Inflammatory macrophage treated with lipopolysaccharide for 1 hour (primary cell): ENCODE measurements around the gene PI16.

Experiments used
- DNase-seq, 2 donors: peaks; one replicate each; pipeline ENCODE4 v3.0.0-alpha.2; 2020 to 2022

PI16 gene, protein sequence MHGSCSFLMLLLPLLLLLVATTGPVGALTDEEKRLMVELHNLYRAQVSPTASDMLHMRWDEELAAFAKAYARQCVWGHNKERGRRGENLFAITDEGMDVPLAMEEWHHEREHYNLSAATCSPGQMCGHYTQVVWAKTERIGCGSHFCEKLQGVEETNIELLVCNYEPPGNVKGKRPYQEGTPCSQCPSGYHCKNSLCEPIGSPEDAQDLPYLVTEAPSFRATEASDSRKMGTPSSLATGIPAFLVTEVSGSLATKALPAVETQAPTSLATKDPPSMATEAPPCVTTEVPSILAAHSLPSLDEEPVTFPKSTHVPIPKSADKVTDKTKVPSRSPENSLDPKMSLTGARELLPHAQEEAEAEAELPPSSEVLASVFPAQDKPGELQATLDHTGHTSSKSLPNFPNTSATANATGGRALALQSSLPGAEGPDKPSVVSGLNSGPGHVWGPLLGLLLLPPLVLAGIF

DNA sequence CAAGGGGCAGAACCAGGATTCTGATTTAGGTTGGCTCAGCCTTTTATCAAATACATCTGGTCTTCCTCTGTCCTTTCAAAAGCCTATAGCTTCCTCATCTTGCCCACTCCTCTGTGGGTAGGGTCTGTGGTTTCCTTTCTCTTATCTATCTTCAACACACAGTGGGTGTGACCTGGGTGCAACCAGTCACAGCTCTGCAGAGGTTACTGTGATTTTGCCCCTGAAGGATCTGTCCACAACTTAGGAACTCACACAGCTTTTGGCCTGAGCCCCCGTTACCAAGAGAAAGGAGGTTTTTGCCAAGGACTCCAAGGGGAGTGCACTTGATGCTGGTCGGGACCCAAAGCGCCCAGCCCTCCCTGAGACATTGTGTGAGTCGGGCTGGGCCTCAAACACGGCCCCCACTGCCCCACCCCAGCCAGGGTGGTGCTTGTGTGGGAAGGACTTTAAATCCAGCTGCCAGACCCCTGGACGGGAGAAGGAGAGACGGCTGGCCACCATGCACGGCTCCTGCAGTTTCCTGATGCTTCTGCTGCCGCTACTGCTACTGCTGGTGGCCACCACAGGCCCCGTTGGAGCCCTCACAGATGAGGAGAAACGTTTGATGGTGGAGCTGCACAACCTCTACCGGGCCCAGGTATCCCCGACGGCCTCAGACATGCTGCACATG, at the start of gene PI16:
Gene PI16 (plus strand): TSS at position 477 of the 670 bp plus-strand sequence. CDS start 23 bp downstream, at position 500.
- DNase-seq, result no peak

DNA sequence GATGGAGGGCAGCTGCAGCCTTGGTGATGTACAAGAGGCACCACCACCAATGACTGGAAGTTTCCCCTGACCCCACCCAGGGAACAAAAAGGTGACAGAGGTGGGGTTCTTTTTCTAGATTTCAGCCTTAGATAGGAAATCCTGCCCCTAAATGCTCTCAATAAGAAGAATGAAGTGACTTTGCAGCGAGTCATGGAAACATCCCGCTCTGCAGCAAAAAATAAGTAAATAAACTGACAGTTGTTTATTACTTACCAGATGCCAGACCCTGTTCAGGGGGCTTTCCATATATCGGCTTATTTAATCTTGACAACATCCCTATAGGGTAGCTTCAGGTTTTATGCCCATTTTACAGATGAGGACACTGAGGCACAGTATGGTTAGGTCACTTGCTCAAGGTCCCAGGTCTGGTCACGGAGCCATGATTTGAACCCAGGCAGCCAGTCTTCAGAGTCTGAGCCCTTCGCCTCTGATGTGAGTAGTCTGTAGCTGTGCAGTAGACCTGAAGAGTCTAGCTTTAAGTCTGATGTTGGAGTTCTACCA, 49.6 kb upstream of the PI16 start:
- DNase-seq, result no peak

DNA sequence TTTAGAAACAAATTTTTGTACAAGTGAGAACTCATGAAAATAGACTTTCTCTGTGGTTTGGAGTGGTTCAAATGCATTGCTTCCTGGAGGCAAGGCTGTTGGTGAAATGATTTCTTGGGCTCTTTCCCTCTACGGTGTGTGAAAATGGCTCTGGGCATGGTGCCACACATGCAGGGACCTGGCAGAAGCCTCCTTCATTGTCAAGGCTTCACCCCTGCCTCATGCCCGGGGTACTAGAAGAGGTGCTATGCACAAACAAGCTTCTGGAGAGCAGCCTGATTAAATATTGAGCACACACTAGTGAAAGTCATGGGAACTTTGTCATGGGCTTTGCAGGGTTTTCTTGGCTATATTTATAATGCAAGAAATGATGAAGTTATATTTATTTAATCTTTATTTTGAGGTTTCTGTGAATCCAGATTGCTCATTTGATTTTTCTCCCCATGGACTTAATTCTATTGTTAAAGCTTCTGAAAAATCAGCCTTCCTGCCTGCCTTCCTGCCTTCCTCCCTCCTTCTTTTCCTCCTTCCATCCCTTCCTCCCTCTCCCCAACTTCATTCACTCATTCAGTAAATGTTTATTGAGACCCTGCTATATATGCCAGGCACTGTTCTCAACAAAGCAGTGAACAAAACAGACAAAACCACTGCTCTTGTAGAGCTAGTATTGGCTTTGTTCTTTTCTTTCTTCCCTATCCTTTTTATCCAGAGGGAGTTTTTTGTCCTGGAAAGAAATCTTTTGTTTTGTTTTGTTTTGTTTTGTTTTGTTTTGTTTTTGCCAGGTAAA, 47.8 kb upstream of the PI16 start:
- DNase-seq, result no peak

DNA sequence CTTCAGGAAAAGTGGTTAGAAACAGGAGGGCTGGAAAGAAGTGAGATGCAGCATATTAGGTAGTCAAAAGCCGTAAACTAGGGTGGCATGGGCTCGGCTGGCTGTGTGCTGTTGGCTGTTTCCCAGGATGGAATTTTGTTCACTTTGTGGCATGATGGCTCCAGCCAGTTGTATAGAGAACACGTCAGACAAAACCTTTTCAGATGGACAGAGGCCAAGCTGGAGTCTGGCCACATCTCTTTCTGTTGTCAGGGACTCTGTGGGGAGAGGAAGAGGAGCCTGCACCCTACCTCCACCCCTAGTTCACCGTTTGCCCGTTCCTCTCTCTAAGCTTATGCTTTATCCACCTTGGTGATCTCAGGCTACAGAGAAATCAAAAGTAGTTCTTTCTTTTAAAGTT, 46.8 kb upstream of the PI16 start:
- no peak for DNase-seq

DNA sequence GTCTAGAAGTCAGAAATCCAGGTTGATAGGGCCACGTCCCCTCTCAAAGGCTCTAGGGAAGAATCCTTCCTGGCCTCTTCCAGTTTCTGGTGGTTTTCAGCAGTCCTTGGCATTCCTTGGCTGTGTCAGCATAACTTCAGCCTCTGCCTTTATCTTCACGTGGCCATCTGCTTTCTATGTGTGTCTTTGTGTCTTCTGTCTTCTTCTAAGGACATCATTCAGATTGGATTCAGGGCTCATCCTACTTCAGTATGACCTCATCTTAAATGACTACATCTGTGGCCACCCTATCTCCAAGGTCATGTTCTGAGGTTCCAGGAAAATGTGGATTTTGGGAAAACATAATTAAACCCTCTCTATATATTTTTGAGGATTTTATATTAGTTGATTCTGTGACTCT, 45.8 kb upstream of the PI16 start:
- DNase-seq, result no peak

DNA sequence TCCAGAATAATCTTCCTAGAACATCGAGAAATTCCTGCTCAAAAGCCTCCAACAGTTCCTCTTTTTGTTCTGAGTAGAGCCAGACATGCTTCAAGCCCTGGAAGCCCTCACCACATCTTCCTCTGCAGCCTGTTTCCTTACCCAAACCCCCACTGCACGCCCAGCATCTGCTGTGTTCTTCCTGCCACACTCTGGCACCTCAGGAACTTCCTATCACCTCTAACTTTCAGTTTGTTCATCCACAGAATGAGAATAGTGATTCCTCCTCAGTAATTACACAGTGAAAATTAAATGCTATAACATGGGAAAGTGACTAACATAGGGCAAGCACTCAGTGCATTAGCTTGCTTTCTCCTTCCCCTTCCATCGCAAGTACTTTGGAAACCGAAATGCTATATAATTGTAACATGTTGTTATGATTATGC, 42.5 kb upstream of the PI16 start:
- DNase-seq, result peak in 1 of 2 donors; percentile 20

DNA sequence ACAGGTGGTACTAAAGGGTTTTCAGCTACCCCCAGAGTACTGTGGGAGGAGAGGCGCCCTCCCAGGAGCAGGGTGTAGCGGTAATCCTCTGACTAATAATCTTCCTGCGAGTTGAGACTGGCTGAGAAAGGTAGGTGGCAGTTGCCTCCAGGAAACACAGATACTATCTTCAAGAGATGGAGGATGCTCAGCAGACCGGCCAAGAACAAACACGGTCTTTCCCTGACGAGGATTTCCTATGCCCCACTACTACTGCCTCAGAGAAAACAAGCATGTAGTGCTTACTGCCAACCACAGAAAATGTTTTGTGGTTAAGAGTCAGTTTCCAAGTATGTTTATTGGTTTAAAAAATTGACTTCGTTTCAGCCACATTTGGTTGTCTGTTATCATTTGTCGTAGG, 42.0 kb upstream of the PI16 start:
- DNase-seq, result no peak

DNA sequence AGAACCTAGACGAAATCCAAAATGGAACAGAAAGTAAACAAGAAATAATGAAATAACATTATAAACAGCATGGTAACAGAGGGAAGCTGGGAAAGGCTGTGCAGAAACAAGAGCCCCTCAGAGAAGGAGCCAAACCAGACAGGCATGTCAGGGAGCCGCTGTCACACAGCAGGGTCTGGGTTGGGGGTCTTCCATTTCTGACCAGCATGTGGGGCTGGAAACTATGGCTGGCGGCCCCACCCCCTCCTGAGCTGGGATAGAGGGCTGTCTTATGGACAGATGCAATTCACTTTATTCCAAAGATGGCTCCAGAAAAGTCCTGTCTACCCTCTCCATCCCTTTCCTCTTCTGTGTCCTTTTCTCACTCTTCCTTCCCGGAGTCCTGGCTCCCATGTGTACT, 41.5 kb upstream of the PI16 start:
- no peak for DNase-seq

DNA sequence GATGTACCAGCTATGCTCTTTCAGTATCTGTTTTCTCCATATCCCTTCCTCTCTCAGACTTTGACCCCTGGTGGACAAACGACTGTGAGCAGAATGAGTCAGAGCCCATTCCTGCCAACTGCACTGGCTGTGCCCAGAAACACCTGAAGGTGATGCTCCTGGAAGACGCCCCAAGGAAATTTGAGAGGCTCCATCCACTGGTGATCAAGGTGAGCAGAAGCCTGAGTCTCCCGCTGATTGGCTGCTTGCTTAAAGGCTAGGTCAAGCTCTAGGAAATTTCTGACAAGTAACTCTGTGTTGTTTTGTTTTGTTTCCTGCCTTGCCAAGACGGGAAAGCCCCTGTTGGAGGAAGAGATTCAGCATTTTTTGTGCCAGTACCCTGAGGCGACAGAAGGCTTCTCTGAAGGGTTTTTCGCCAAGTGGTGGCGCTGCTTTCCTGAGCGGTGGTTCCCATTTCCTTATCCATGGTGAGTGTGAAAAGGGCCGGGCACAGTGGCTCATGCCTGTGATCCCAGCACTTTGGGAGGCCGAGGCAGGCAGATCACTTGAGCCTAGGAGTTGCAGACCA, 40.2 kb upstream of the PI16 start:
- DNase-seq, result peak in 1 of 2 donors; percentile 2

DNA sequence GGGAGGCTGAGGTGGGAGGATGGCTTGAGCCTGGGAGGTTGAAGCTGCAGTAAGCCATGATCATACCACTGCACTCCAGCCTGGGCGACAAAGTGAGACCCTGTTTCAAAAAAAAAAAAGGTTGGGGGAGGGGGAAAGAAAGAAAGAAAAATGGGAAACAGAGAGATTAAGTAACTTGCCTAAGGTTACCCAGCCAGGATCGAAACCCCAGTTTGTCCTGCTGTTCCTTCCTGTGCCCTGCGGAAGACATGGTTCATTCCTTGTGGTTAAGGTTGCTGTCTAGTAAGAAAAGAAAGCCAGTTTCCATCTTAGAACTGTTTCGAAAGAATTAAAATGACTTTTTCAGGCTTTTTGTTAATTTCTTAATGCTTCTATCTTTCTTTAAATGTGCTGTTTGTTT, 38.9 kb upstream of the PI16 start:
- DNase-seq, result no peak

DNA sequence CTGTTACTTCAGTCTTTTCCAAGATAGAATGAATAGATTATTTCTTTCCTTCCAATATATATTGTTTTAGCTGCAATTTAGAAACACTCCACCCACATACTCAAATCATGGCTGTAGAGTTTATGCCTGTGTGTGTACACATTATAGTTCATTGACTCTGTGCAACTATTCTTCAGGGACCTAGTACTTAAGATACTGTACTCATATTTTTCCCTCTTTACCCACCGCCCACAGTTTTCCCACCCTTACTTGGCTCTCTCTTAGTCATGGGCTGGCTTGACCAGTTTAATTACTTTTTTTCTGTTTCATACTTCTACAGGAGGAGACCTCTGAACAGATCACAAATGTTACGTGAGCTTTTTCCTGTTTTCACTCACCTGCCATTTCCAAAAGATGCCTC, 38.4 kb upstream of the PI16 start:
- no peak for DNase-seq

DNA sequence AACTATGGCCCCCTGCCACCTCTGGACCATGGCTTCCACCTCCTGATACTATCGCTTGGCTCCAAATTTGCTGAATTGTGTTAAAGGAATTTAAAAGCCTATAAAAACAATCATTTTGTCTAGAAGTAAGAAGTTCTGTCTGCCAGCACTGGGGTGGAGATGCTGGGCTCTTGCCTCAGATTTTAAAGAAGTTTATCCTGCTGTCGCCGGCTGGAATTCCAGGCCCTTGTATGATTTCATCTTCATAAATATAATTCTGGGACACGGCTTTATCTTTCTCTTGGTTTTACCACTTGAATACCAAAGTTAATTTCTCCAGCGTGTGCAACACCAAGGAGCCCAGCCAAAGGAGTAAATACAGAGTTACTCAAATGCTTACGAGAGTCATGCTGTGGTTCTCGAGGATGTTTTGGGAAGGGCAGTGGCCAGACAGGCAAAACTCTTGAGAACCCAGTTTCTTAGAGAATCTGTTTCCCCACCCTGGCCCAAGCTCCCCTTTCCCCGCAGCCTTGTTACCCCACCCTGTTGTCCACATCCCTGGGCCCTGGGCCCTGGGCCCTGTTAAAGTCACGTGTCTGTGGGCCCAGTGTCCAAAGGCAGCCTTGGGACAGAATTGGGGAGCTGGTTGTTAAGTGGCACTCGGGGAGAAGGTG, 36.9 kb upstream of the PI16 start:
- DNase-seq, result no peak

DNA sequence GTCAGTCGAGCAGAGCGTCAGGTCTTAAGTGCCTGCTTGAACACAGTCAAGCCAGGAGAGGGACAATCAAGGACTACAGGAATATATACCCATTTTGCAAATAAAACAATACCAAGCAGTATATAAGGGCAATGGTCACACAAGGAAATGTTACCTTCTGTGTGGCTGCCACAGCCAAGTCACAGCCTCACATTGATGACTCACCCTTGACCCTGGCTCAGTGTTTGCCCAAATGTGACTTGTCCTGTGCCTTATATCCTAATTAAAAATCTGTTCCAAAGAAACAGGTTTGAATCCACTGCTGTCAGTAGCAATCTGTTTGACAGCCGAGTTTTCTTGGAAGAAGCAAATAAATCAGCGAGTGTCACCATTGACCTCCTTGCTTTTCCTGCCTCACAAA, 34.5 kb upstream of the PI16 start:
- no peak for DNase-seq

DNA sequence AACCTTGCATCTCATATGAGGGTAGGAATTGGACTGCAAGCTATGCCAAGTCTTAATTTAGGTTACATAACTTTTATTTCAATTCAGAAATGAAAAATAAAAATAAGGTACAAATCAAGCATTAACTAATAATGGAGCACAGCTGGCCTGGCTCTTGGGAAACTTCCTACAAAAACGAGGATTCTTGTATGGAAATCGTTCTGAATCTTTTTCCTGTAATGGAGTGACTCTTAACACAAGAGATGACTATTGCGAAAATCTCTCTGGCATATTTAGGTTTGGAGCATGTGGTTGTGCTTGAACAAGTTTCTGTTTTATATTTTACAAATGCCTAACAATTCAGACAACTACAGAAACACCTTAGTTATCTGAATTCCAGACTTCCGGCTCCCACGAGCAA, 34.0 kb upstream of the PI16 start:
- no peak for DNase-seq

DNA sequence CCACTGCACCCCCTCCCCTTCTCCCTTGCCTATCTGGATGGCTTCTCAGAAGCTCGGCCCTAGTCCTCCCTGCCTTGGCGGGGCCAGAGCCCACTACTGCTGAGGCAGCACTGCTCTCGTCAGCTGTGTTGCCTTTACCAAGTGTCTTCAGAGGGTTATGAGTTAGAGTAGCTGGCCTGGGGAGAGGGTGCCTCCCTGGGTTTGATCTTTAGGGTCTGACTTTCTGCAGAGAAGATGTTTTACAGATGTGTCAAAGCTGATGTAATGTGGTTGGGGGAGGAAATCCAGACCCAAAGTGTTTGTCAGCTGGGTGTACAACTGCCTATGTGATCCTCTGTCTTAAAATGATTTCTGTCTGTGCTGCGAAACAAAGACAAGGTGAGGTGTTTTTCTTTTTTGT, 30.4 kb upstream of the PI16 start:
- DNase-seq, result no peak

DNA sequence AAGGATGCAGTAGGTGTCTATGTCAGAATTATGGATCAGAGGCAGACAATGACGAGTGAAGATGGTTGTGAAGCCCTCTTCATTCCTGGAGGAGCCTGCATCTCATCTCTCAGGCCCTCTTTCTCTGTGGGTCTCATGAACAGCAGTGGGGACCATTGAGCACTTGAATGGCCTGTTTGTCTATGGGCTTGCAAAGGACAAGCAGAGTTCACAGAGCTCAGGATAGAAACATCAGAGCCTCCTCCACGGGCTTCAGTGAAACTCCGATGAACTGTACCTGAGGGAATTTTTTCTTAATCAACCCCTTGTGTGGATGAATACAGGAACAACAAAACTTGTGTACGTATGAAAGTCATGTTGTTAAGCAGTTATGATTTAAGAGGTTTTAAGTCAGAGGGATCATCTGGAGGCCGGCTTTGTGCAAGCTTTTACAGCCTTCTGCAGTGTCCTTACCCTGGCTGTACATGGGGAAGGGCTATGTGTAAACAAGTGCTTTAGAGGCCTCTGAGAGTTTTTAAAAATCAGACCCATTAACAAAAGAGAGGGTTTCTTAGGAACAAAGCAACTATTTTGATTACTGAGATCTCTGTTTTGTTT, 29.7 kb upstream of the PI16 start:
- DNase-seq, result no peak

DNA sequence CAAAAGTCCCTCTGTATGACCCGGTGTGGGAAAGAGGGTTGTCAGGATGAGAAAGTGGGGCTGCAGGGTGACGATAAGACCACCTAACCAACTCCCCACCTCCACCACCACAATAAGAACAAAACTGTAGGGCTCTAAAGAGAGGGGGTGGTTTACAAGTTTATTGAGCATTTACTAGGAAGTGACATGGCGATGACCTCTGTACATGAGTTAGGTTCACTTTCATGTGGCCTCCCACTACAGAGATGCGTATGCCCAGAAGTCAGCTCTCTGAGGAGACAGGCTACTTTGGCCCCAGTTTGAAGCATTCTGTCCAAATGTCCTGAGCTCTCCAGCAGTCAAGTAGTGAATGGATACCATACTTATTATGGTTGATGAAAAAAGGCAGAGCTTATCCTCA, 28.7 kb upstream of the PI16 start:
- no peak for DNase-seq

DNA sequence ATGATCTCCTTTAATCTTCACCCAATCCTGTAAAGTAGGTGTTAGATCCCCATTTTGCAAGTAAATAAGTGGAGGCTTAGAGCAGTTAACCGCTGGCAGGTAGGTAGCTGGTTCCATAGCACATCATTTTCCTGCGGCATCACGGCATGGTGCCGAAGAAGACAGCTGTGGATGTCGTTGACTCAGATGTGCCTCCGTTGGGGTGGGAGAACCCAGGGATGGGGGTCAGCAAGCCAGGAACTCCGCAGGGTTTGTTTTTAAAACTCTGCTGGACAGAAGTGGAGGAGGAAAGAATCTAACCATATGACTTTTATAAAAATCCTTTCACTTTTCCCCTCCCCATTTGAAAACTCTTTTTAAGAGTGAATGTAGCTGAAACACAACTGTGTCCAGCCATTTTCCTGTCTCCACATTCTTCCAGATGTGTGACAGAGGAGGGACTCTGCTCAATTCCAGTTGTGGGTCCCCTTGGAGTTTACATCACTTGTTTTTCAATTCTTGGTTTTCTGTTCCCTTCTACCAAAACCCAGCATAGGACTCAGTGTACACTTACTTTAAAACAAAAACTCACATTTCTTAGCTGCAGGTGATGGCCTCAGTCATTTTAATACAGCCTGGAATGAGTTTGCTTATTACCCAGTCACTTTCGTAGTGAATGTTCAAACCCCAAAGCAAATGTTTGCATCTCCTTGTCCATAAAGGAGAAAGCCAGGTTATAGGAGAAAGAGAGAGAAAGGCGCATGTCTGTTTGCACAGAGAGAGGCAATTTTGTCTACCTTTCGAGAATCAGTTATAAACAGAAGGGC, 27.6 kb upstream of the PI16 start:
- no peak for DNase-seq

DNA sequence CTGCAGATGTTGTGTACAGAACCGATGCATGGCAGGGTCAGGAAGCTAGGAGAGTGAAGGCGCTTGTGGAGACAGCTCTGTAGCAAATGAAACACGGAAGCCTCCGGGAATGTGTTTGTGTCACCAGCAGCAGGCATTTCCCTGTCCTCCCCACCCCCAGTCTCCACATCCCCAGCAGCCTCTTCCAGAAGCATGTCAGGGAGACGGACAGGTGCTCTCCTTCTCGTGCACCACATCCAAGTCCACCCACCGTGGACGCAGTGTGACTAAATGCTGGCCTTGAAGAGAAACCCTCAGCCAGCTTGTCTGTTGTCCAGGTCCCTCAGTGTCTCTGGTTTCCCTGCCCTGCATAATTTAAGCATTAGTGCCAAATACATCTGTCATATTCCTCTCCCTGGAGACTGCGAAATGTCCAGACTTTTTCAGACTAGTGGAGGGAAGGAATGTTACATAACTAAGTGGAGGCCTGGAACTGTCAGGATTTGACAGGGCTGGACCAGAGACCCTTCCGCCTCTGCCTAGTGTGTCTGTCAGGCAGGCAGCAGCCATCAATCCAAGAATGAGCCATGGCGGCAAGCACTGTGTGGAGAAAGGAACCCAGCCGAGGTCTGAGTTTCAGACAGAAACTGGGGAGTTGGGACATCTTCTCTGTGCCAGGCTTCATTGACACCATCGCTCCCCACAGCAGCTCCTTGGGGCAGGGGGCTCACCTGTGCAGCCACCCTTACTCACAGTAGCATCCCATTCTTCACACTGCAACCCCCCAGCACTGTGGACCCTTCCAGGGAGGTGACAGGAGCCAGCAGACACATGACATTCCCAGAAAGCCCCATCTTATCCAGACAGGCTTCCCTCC, 26.6 kb upstream of the PI16 start:
- no peak for DNase-seq

DNA sequence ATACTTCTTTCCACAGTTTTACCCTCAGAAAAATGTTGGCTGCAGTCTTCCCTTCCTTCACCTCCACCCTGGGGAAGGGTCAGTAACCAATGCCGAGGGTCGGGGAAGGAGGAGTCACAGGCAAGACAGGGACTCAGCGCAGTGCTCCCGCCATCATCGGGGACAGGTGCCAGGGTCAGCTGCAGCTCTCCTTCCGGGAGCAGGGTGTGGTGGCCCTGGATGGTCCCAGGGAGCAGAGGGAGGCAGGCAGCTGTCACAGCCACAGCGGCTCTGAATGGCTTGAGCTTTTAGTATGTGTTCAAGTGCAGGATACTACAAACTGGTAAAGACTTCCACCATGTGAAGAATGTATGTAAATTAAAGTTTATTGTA, 26.0 kb upstream of the PI16 start:
- no peak for DNase-seq
